HT1080 (cell line): Measurements from ENCODE around the gene CCDC78. TPM values are rescaled to one million over a fixed set of nuclear protein-coding genes. Genes with fewer than 3 reads are reported as not detected.
A peak's percentile ranks its signal among the peaks of the same experiment; 100 is the strongest.
"Not testable (repeated sequence)": the region's sequence is repeated elsewhere in the genome, so short reads cannot be mapped to it uniquely, and the experiment has no call there.

Source experiments
- DNase-seq: peaks from one replicate; pipeline ENCODE4 v3.0.0-alpha.2; 2015; ENCODE audit warnings: low read depth
- total RNA-seq: library from RNA; depleted of rRNA; stranded (reverse); fragments of >200 nt; shearing (Covaris generic); gene quantifications from 2 replicates; pipeline ENCODE4 v1.2.3, GENCODE V29; 2014

The CCDC78 gene
- total RNA-seq, 1 experiment from 2014 or later, result 4.6 TPM

GRCh38 chr16:694863-695354, 31.3 kb downstream of the CCDC78 start:
- DNase-seq, result no peak

- no peak for DNase-seq
These were observed 31.9 kb downstream of the CCDC78 start for GRCh38 chr16:694187-694862.

- DNase-seq, result no peak
These were observed 32.5 kb downstream of the CCDC78 start for GRCh38 chr16:693766-694165.

- no peak for DNase-seq
These were observed 32.9 kb downstream of the CCDC78 start for GRCh38 chr16:693364-693763.

GRCh38 chr16:692356-693108, 33.7 kb downstream of the CCDC78 start:
- DNase-seq, result no peak

- not testable (repeated sequence) for DNase-seq
These were observed 35.0 kb downstream of the CCDC78 start for GRCh38 chr16:691242-691641.

- no peak for DNase-seq
These were observed 36.9 kb downstream of the CCDC78 start for GRCh38 chr16:689175-689897.

- DNase-seq, result no peak
These were observed 38.7 kb downstream of the CCDC78 start for GRCh38 chr16:687499-687898.

GRCh38 chr16:686459-687260, 39.6 kb downstream of the CCDC78 start:
- DNase-seq, result no peak

GRCh38 chr16:685967-686366, 40.3 kb downstream of the CCDC78 start:
- DNase-seq, result peak; percentile 41

- no peak for DNase-seq
These were observed 41.1 kb downstream of the CCDC78 start for GRCh38 chr16:684961-685696.

- peak; percentile 84 for DNase-seq
These were observed 42.0 kb downstream of the CCDC78 start, which contains the start of gene JMJD8 for GRCh38 chr16:684071-684794. Gene JMJD8 (minus strand): TSS chr16:684334. CDS start chr16:684319, 15 bp downstream.

- no peak for DNase-seq
These were observed 42.7 kb downstream of the CCDC78 start for GRCh38 chr16:683396-684070.

GRCh38 chr16:682493-683395, 43.5 kb downstream of the CCDC78 start:
- no peak for DNase-seq

GRCh38 chr16:681746-682427, 44.4 kb downstream of the CCDC78 start:
- peak; percentile 32 for DNase-seq

GRCh38 chr16:680967-681745, 45.1 kb downstream of the CCDC78 start:
- peak; percentile 37 for DNase-seq

GRCh38 chr16:680625-680945, 45.7 kb downstream of the CCDC78 start:
- DNase-seq, result no peak
